Vagina (tissue), 2 donors: ENCODE data around the gene TMEM164. TPM values are rescaled to one million over a fixed set of nuclear protein-coding genes. Genes with fewer than 3 reads are reported as not detected.

Experiments used
- DNase-seq, 2 donors: peaks; one replicate each; pipeline ENCODE4 v3.0.0-alpha.2; 2017; ENCODE audit errors: extremely low spot score in 2 of 2
- H3K27ac ChIP-seq: fragments of 200-600 bp; sonication (generic); one replicate; pipeline ENCODE4 v1.5.1; 2019
- H3K27me3 ChIP-seq: fragments of 200-600 bp; sonication (generic); one replicate; pipeline ENCODE4 v1.5.1; 2019
- H3K36me3 ChIP-seq, 2 donors: fragments of 200-600 bp; sonication (generic); one replicate each; pipeline ENCODE4 v1.5.1; 2017 to 2019
- H3K4me1 ChIP-seq: fragments of 200-600 bp; sonication (generic); one replicate; pipeline ENCODE4 v1.5.1; 2019
- H3K4me3 ChIP-seq, 2 donors: fragments of 200-600 bp; sonication (generic); 1 replicate in 1 of 2; 2 replicates in 1 of 2; pipeline ENCODE4 v1.5.1; 2016 to 2019
- H3K9me3 ChIP-seq: fragments of 200-600 bp; sonication (generic); one replicate; pipeline ENCODE4 v1.5.1; 2019
- POLR2A ChIP-seq, 2 donors: fragments of 450-650 bp; IDR thresholded peaks; one replicate each; pipeline ENCODE4 v1.6.1; 2017; ENCODE audit warnings: antibody characterized with exemption in 2 of 2, mild to moderate bottlenecking in 2 of 2, moderate library complexity in 2 of 2
- POLR2AphosphoS5 ChIP-seq, 2 donors: sonication (generic); formaldehyde crosslinking; IDR thresholded peaks; one replicate each; pipeline ENCODE4 v1.9.0; 2017; ENCODE audit warnings: antibody characterized with exemption in 2 of 2, mild to moderate bottlenecking in 2 of 2, low read depth in 1 of 2; ENCODE audit not compliant: insufficient read depth in 1 of 2
- intact Hi-C: fragments of 100-400 bp; cut with DNase I; formaldehyde crosslinking; loops from one replicate; pipeline ENCODE4 v1.15.1; 2023
- total RNA-seq: library from RNA; depleted of rRNA; stranded (reverse); fragments of >200 nt; gene quantifications from one replicate; pipeline ENCODE4 v1.2.3, GENCODE V29; 2016
- TF ChIP-seq, protein P1 (sequence below), 3 experiments: fragments of 450-650 bp in 2 of 3; fragments of 200-600 bp in 1 of 3; sonication (generic) in 1 of 3; IDR thresholded peaks; one replicate each; pipeline ENCODE4 v1.5.1; 2017 to 2019; ENCODE audit warnings: antibody characterized with exemption in 3 of 3, mild to moderate bottlenecking in 2 of 3, moderate library complexity in 2 of 3

Gene TMEM164
- total RNA-seq, 1 donor from 2014 or later, result 10.8 TPM

DNA sequence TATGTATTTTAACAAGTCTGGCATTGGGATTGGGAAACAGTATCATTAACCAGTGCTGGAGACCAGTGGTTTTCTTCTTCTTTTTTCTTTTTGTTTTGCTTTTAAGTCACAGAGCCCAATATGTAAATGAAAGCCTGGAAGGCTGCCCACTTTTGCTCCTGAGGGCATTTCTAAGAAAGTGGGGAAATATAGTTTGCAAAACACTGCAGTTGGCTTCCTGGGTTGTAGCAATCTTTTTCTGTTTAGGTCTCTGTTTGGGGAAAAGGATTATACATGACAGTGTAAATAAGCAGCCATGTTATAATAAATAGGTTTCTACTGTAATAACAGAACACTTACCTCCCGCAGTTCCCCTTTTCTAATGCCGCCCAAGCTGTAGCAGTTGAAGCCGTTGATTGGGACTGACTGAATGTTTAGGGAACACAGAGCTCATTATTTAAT, 105.5 kb downstream of the TMEM164 start:
- H3K4me3 ChIP-seq, result no peak overlapping the region
- intact Hi-C loops, result no loop called here
- no peaks in the 10 kb centered on the region for H3K4me1 ChIP-seq
- no peak for TF ChIP-seq POLR2AphosphoS5 (IDR thresholded peaks at IDR 0.05; ENCODE audit: insufficient read depth in 1 of 2, low read depth in 1 of 2)
- TF ChIP-seq, protein P1, sequence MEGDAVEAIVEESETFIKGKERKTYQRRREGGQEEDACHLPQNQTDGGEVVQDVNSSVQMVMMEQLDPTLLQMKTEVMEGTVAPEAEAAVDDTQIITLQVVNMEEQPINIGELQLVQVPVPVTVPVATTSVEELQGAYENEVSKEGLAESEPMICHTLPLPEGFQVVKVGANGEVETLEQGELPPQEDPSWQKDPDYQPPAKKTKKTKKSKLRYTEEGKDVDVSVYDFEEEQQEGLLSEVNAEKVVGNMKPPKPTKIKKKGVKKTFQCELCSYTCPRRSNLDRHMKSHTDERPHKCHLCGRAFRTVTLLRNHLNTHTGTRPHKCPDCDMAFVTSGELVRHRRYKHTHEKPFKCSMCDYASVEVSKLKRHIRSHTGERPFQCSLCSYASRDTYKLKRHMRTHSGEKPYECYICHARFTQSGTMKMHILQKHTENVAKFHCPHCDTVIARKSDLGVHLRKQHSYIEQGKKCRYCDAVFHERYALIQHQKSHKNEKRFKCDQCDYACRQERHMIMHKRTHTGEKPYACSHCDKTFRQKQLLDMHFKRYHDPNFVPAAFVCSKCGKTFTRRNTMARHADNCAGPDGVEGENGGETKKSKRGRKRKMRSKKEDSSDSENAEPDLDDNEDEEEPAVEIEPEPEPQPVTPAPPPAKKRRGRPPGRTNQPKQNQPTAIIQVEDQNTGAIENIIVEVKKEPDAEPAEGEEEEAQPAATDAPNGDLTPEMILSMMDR (IDR thresholded peaks at IDR 0.05), result no peak
- TF ChIP-seq POLR2A (IDR thresholded peaks at IDR 0.05), result no peak
- no peaks in the 10 kb centered on the region for H3K27me3 ChIP-seq
- H3K27ac ChIP-seq, result no peak overlapping the region
- H3K9me3 ChIP-seq, result no peaks in the 10 kb centered on the region
- H3K36me3 ChIP-seq, result no peaks in the 10 kb centered on the region
- no peak for DNase-seq

DNA sequence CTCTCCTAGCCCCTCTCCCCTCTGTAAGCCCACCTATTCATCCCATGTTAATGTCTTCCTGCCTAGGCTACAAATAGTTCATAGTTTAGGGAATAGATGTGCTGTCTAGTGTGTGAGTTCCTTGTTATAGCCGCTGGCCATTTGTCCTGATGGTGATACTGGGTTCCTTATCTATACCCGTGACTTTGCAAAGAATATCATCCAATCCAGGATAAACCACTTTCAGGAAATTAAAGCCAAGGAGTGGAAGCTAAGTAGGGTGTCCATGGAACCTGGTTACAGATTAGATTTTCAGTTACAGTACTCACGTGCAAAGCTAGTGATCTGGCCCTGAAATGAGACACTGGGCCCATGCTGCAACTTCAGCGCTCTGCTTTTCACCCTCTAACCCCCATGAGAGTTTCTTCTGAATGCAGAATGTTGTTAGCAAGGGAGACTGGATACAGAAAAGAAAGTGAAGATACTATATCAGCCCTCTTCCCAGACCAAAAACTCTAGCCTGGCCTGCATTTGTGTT, 111.4 kb downstream of the TMEM164 start:
- H3K27ac ChIP-seq, result no peak overlapping the region

DNA sequence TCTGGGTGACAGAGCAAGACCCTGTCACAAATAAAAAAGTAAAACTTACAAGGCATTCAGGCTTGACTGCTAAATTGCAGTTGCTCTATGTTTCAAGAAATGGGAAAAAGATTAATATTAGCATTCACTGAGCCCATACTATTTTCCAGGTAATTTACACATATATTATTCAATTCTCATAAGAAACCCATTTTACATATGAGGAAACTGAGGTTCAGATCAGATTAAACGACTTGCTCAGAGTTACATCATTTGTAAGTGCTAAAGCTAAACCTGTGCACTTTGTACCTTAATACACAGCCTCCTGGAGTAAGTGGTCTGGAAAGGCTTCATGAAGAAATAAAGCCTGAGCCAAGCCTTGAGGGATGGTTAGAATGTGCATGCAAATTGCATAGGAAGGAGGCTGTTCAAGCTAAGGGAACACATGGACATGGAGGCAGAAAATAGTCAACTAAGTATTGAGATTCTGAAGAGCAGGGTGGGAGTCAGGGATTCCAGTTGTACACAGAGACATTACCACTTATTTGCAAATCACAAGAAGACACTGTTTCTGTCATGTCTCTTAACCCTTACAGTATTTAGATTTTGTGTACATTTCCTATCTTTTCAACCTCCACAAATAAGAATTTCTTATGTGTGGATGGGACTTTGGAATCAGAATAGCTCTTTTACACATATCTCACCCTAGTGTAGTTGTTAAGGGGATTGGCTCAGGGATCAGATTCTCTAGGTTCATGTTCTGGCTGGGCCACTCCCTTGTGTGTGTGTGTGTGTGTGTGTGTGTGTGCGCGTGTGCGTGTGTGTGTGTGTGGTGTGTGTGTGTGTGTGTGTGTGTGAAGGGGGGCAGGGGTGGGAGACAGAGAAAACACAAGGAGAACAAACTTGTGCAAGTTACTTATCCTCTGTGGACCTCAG, 113.4 kb downstream of the TMEM164 start:
- Histone ChIP-seq H3K9me3 (no peaks in the 10 kb centered on the region), H3K36me3 (no peaks in the 10 kb centered on the region), H3K4me3 (no peak overlapping the region), H3K27me3 (no peaks in the 10 kb centered on the region), H3K27ac (no peak overlapping the region), H3K4me1 (no peaks in the 10 kb centered on the region)
- TF ChIP-seq, protein P1 (IDR thresholded peaks at IDR 0.05), result no peak
- no peak for DNase-seq
- intact Hi-C loops, result no loop called here

More for the DNA sequence above, 111.4 kb downstream of the TMEM164 start:
- Histone ChIP-seq H3K27me3 (no peaks in the 10 kb centered on the region), H3K4me1 (no peaks in the 10 kb centered on the region), H3K4me3 (no peak overlapping the region), H3K9me3 (no peaks in the 10 kb centered on the region), H3K36me3 (no peaks in the 10 kb centered on the region)
- no peak for TF ChIP-seq POLR2AphosphoS5 (IDR thresholded peaks at IDR 0.05; ENCODE audit: insufficient read depth in 1 of 2, low read depth in 1 of 2)
- TF ChIP-seq, protein P1 (IDR thresholded peaks at IDR 0.05), result no peak
- TF ChIP-seq POLR2A (IDR thresholded peaks at IDR 0.05), result no peak
- intact Hi-C loops, result no loop called here
- DNase-seq, result no peak

GRCh38 chrX:110118530-110118929, 115.6 kb downstream of the TMEM164 start:
- TF ChIP-seq, protein P1 (IDR thresholded peaks at IDR 0.05), result no peak
- no peak for TF ChIP-seq POLR2A (IDR thresholded peaks at IDR 0.05)
- no peak for TF ChIP-seq POLR2AphosphoS5 (IDR thresholded peaks at IDR 0.05; ENCODE audit: insufficient read depth in 1 of 2, low read depth in 1 of 2)
- H3K9me3 ChIP-seq, result no peaks in the 10 kb centered on the region

GRCh38 chrX:110119480-110119879, 116.6 kb downstream of the TMEM164 start:
- no peak for DNase-seq
- H3K27me3 ChIP-seq, result no peaks in the 10 kb centered on the region
- H3K4me1 ChIP-seq, result no peaks in the 10 kb centered on the region
- H3K9me3 ChIP-seq, result no peaks in the 10 kb centered on the region
- intact Hi-C loops, result no loop called here
- H3K36me3 ChIP-seq, result no peaks in the 10 kb centered on the region
- no peak overlapping the region for H3K4me3 ChIP-seq
- TF ChIP-seq POLR2A (IDR thresholded peaks at IDR 0.05) (no peak), POLR2AphosphoS5 (IDR thresholded peaks at IDR 0.05; ENCODE audit: insufficient read depth in 1 of 2, low read depth in 1 of 2) (no peak)
- TF ChIP-seq, protein P1 (IDR thresholded peaks at IDR 0.05), result no peak
- H3K27ac ChIP-seq, result no peak overlapping the region

More at GRCh38 chrX:110118530-110118929, 115.6 kb downstream of the TMEM164 start:
- H3K4me1 ChIP-seq, result no peaks in the 10 kb centered on the region
- no peak overlapping the region for H3K4me3 ChIP-seq
- no peaks in the 10 kb centered on the region for H3K36me3 ChIP-seq
- no peak for DNase-seq
- intact Hi-C loops, result no loop called here
- no peaks in the 10 kb centered on the region for H3K27me3 ChIP-seq
- H3K27ac ChIP-seq, result no peak overlapping the region
